ENCODE measurements around the gene FAM222A. TPM values are rescaled to one million over a fixed set of nuclear protein-coding genes. Genes with fewer than 3 reads are reported as not detected.

Gene FAM222A
- total RNA-seq, 1 donor from 2014 or later, result 1.5 TPM

GRCh38 chr12:109740694-109741245 lies 27.1 kb downstream of the FAM222A start:
- no peak for DNase-seq (ENCODE audit: extremely low spot score, unreplicated experiment)
- TF ChIP-seq CTCF (IDR thresholded peaks at IDR 0.05), result no peak
- Mint-ChIP-seq H3K4me3 (ENCODE audit: unreplicated experiment) (no peak overlapping the region), H3K4me1 (ENCODE audit: unreplicated experiment) (no peaks in the 10 kb centered on the region), H3K27me3 (ENCODE audit: unreplicated experiment) (no peaks in the 10 kb centered on the region), H3K27ac (ENCODE audit: unreplicated experiment) (no peak overlapping the region), H3K36me3 (ENCODE audit: unreplicated experiment) (no peaks in the 10 kb centered on the region), H3K9me3 (ENCODE audit: unreplicated experiment) (no peaks in the 10 kb centered on the region)

DNA sequence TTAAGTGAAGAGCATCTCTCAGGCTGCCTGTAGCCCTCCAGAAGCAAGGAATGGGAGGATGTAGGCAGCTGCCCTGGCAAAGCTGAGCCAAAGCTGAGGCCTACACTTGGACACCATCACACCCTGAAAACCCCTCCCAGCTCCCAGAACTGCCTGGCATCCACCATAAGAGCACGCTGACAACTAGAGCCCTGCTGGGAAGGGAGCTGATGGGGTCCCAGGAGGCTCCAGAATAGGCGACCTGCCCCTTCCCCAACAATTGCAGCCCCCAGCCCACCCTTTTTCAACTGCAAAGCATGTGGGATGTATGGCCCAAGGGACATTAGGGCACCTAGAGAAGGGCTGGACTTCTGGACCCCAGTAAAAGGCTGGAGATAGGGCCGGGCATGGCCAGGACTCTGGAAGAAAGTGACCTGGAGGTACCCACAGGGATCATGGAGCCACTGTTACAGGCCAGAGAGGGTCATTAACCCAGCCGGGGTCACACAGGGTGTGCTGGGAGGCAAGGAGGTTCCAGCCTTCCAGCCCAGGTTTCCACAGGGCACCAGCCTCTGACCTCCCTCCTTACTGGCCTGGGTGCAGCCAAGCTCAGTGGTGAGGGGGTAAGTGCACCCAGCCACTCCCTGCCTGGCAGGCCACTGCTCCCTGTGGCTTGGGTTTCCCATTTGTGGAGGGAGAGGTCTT lies 27.8 kb downstream of the FAM222A start:
- H3K9me3 Mint-ChIP-seq (ENCODE audit: unreplicated experiment), result no peaks in the 10 kb centered on the region
- no peak overlapping the region for H3K27ac Mint-ChIP-seq (ENCODE audit: unreplicated experiment)
- no peaks in the 10 kb centered on the region for H3K36me3 Mint-ChIP-seq (ENCODE audit: unreplicated experiment)
- H3K4me1 Mint-ChIP-seq (ENCODE audit: unreplicated experiment), result no peaks in the 10 kb centered on the region
- H3K27me3 Mint-ChIP-seq (ENCODE audit: unreplicated experiment), result no peaks in the 10 kb centered on the region
- H3K4me3 Mint-ChIP-seq (ENCODE audit: unreplicated experiment), result no peak overlapping the region
- TF ChIP-seq CTCF (IDR thresholded peaks at IDR 0.05), result no peak
- DNase-seq (ENCODE audit: extremely low spot score, unreplicated experiment), result no peak

GRCh38 chr12:109741970-109742703 lies 28.5 kb downstream of the FAM222A start:
- no peaks in the 10 kb centered on the region for H3K4me1 Mint-ChIP-seq (ENCODE audit: unreplicated experiment)
- no peak for TF ChIP-seq CTCF (IDR thresholded peaks at IDR 0.05)
- no peak overlapping the region for H3K27ac Mint-ChIP-seq (ENCODE audit: unreplicated experiment)
- H3K27me3 Mint-ChIP-seq (ENCODE audit: unreplicated experiment), result no peaks in the 10 kb centered on the region
- no peaks in the 10 kb centered on the region for H3K9me3 Mint-ChIP-seq (ENCODE audit: unreplicated experiment)
- H3K4me3 Mint-ChIP-seq (ENCODE audit: unreplicated experiment), result no peak overlapping the region
- no peaks in the 10 kb centered on the region for H3K36me3 Mint-ChIP-seq (ENCODE audit: unreplicated experiment)
- no peak for DNase-seq (ENCODE audit: extremely low spot score, unreplicated experiment)

- Mint-ChIP-seq H3K36me3 (ENCODE audit: unreplicated experiment) (no peaks in the 10 kb centered on the region), H3K4me1 (ENCODE audit: unreplicated experiment) (no peaks in the 10 kb centered on the region), H3K27me3 (ENCODE audit: unreplicated experiment) (no peaks in the 10 kb centered on the region), H3K9me3 (ENCODE audit: unreplicated experiment) (no peaks in the 10 kb centered on the region), H3K4me3 (ENCODE audit: unreplicated experiment) (no peak overlapping the region), H3K27ac (ENCODE audit: unreplicated experiment) (no peak overlapping the region)
- DNase-seq (ENCODE audit: extremely low spot score, unreplicated experiment), result no peak
- no peak for TF ChIP-seq CTCF (IDR thresholded peaks at IDR 0.05)
Observed at GRCh38 chr12:109743076-109743910, 29.7 kb downstream of the FAM222A start.
